CD14-positive monocyte (primary cell): Measurements from ENCODE around the gene SHISA6. TPM values are rescaled to one million over a fixed set of nuclear protein-coding genes. Genes with fewer than 3 reads are reported as not detected.

Experiments used
- DNase-seq, 3 donors: peaks; one replicate each; pipeline ENCODE4 v3.0.0-alpha.2; 2011 to 2022
- H2AFZ ChIP-seq: 2 replicates; pipeline ENCODE4 v1.6.0; 2012; ENCODE audit warnings: mild to moderate bottlenecking, low read depth, low read length, inconsistent platforms; ENCODE audit not compliant: insufficient read depth, poor library complexity, severe bottlenecking
- H3K27ac ChIP-seq, 2 donors: 1 replicate in 1 of 2; 2 replicates in 1 of 2; pipeline ENCODE4 v1.5.1; 2012 to 2013; ENCODE audit warnings: low read length in 2 of 2, control low read depth in 1 of 2, inconsistent platforms in 1 of 2, low read depth in 1 of 2, mild to moderate bottlenecking in 1 of 2
- H3K27me3 ChIP-seq, 2 donors: one replicate each; pipeline versions ENCODE4 v1.6.0 to v1.6.1; 2011 to 2013; ENCODE audit warnings: low read length in 2 of 2; ENCODE audit not compliant: control insufficient read depth in 2 of 2, insufficient read depth in 2 of 2
- H3K36me3 ChIP-seq, 2 donors: replicated peaks in 1 of 2; 1 replicate in 1 of 2; 2 replicates in 1 of 2; pipeline versions ENCODE4 v1.5.1 to v1.6.1; 2012 to 2013; ENCODE audit warnings: low read length in 2 of 2, control low read depth in 1 of 2, inconsistent platforms in 1 of 2, mild to moderate bottlenecking in 1 of 2; ENCODE audit not compliant: insufficient read depth in 2 of 2, control insufficient read depth in 1 of 2
- H3K4me1 ChIP-seq, 2 donors: 1 replicate in 1 of 2; 2 replicates in 1 of 2; pipeline versions ENCODE4 v1.5.1 to v1.6.1; 2012 to 2013; ENCODE audit warnings: low read length in 2 of 2, control low read depth in 1 of 2, inconsistent platforms in 1 of 2, mild to moderate bottlenecking in 1 of 2, moderate library complexity in 1 of 2; ENCODE audit not compliant: insufficient read depth in 2 of 2, control insufficient read depth in 1 of 2
- H3K4me2 ChIP-seq: replicated peaks from 2 replicates; pipeline ENCODE3; 2012; ENCODE audit warnings: low read length, moderate library complexity, mild to moderate bottlenecking; ENCODE audit not compliant: poor library complexity, severe bottlenecking; ENCODE audit errors: extremely low read depth
- H3K4me3 ChIP-seq, 3 experiments: fragments of 200-600 bp in 1 of 3; sonication (generic) in 1 of 3; replicated peaks in 1 of 3; 1 replicate in 2 of 3; 2 replicates in 1 of 3; pipeline ENCODE4 v1.5.1; 2011 to 2013; ENCODE audit warnings: low read length in 3 of 3, mild to moderate bottlenecking in 3 of 3, control low read depth in 2 of 3, low read depth in 2 of 3, inconsistent platforms in 1 of 3, moderate library complexity in 1 of 3
- H3K79me2 ChIP-seq: 2 replicates; pipeline ENCODE4 v1.6.0; 2012; ENCODE audit warnings: mild to moderate bottlenecking, control low read depth, inconsistent platforms, low read length, moderate library complexity; ENCODE audit not compliant: insufficient read depth
- H3K9ac ChIP-seq: 2 replicates; pipeline ENCODE4 v1.6.0; 2017; ENCODE audit warnings: low read length, mild to moderate bottlenecking; ENCODE audit not compliant: insufficient read depth, poor library complexity, severe bottlenecking
- H3K9me3 ChIP-seq, 2 donors: replicated peaks in 1 of 2; 1 replicate in 1 of 2; 2 replicates in 1 of 2; pipeline versions ENCODE4 v1.5.1 to v1.6.1; 2012 to 2013; ENCODE audit warnings: low read length in 2 of 2, control low read depth in 1 of 2; ENCODE audit not compliant: control insufficient read depth in 1 of 2, insufficient read depth in 1 of 2
- H4K20me1 ChIP-seq: 2 replicates; pipeline ENCODE4 v1.6.0; 2012; ENCODE audit warnings: mild to moderate bottlenecking, low read length, control low read depth, moderate library complexity; ENCODE audit not compliant: insufficient read depth
- H3K27ac Mint-ChIP-seq, 7 donors: one replicate each; pipeline ENCODE4 v1.8.0; 2020; ENCODE audit warnings: mild to moderate bottlenecking in 7 of 7, mixed read lengths in 7 of 7, moderate library complexity in 6 of 7, inconsistent platforms in 2 of 7
- H3K27me3 Mint-ChIP-seq, 3 donors: one replicate each; pipeline ENCODE4 v1.8.0; 2021 to 2022; ENCODE audit warnings: low read depth in 3 of 3, mild to moderate bottlenecking in 3 of 3, mixed read lengths in 3 of 3, moderate library complexity in 3 of 3, inconsistent platforms in 1 of 3
- H3K36me3 Mint-ChIP-seq, 2 donors: one replicate each; pipeline ENCODE4 v1.8.0; 2020; ENCODE audit warnings: mixed read lengths in 2 of 2, inconsistent platforms in 1 of 2, mild to moderate bottlenecking in 1 of 2
- H3K4me1 Mint-ChIP-seq: one replicate; pipeline ENCODE4 v1.8.0; 2020; ENCODE audit warnings: mild to moderate bottlenecking, mixed read lengths
- H3K4me3 Mint-ChIP-seq, 2 donors: one replicate each; pipeline ENCODE4 v1.8.0; 2020; ENCODE audit warnings: mild to moderate bottlenecking in 2 of 2, mixed read lengths in 2 of 2, moderate library complexity in 1 of 2
- H3K9me3 Mint-ChIP-seq, 7 donors: one replicate each; pipeline ENCODE4 v1.8.0; 2020 to 2022; ENCODE audit warnings: mixed read lengths in 7 of 7, mild to moderate bottlenecking in 6 of 7, moderate library complexity in 6 of 7, inconsistent platforms in 2 of 7
- CTCF ChIP-seq: fragments of 200-600 bp; IDR thresholded peaks from one replicate; pipeline ENCODE4 v1.8.0; 2022; ENCODE audit warnings: antibody characterized with exemption, mild to moderate bottlenecking
- WGBS: methylation state at CpG from one replicate; pipeline ENCODE4 v1.1.5; 2013; ENCODE audit warnings: missing lambda C conversion rate; ENCODE audit not compliant: insufficient coverage; 5-methylcytosine and 5-hydroxymethylcytosine counted together
- intact Hi-C, 2 donors: fragments of 100-400 bp; cut with micrococcal nuclease; formaldehyde crosslinking; loops; one replicate each; pipeline versions ENCODE4 v1.15.0 to v1.15.1; 2023
- polyA plus RNA-seq, 3 donors: library from polyadenylated mRNA; depleted of rRNA in 1 of 3; unstranded in 2 of 3; stranded (reverse) in 1 of 3; fragments of 300-500 nt in 2 of 3; fragments of >200 nt in 1 of 3; fragmentation: Illumina TruSeq in 2 of 3; gene quantifications; 1 replicate in 2 of 3; 2 replicates in 1 of 3; pipeline ENCODE4 v1.2.3, GENCODE V29; 2012 to 2021

Gene SHISA6
- polyA plus RNA-seq, 3 donors: not detected

- H3K9me3 Mint-ChIP-seq: peaks cover 6 to 22% (median 18%) of the 10 kb centered on the region in 7 donors
- Histone ChIP-seq H2AFZ (no peak within 1 kb of the TSS), H3K27me3 (peaks cover 19 to 26% of the 10 kb centered on the region in 2 donors), H3K4me1 (no peaks in the 10 kb centered on the region), H3K79me2 (no peaks in the 10 kb centered on the region), H3K4me2 (no peak within 1 kb of the TSS), H3K4me3 (no peak within 1 kb of the TSS), H4K20me1 (no peaks in the 10 kb centered on the region), H3K9me3 (peaks cover 3 to 16% of the 10 kb centered on the region in 2 donors), H3K9ac (no peak within 1 kb of the TSS), H3K27ac (no peak within 1 kb of the TSS), H3K36me3 (no peaks in the 10 kb centered on the region)
- H3K36me3 Mint-ChIP-seq: no peaks in the 10 kb centered on the region
- no peak for DNase-seq
- WGBS: 3% methylated on average over 66 of the region's 84 CpGs
- no peak within 1 kb of the TSS for H3K27ac Mint-ChIP-seq
- no peak for TF ChIP-seq CTCF
- H3K4me1 Mint-ChIP-seq: no peaks in the 10 kb centered on the region
- intact Hi-C loops: no loop called here
- H3K27me3 Mint-ChIP-seq: peaks cover 23 to 31% (median 24%) of the 10 kb centered on the region in 3 donors
- H3K4me3 Mint-ChIP-seq: peak within 1 kb of the TSS; percentile 32 to 77
These were observed 357.5 kb downstream of the SHISA6 start, which contains the start of gene DNAH9 for GRCh38 chr17:11598274-11599221. Gene DNAH9, plus strand, starts transcription at chr17:11598470. Its CDS starts 29 bp downstream, at chr17:11598499.

- no peak for DNase-seq
- H3K4me1 ChIP-seq: no peaks in the 10 kb centered on the region
- H2AFZ ChIP-seq: no peak overlapping the region
- H3K4me2 ChIP-seq: no peak overlapping the region
- TF ChIP-seq CTCF: no peak
- no peak overlapping the region for H3K4me3 ChIP-seq
- no peak overlapping the region for H3K9ac ChIP-seq
- no peaks in the 10 kb centered on the region for H3K36me3 ChIP-seq
- Mint-ChIP-seq H3K36me3 (no peaks in the 10 kb centered on the region), H3K27me3 (peaks cover 23 to 30% (median 24%) of the 10 kb centered on the region in 3 donors), H3K9me3 (peaks cover 6 to 18% (median 13%) of the 10 kb centered on the region in 7 donors), H3K4me3 (no peak overlapping the region), H3K27ac (no peak overlapping the region), H3K4me1 (no peaks in the 10 kb centered on the region)
- peaks cover 8 to 16% of the 10 kb centered on the region in 2 donors for H3K9me3 ChIP-seq
- WGBS: no CpG with 5 or more reads among the region's 5 CpGs
- peaks cover 19 to 26% of the 10 kb centered on the region in 2 donors for H3K27me3 ChIP-seq
- intact Hi-C loops: no loop called here
- H3K27ac ChIP-seq: no peak overlapping the region
- no peaks in the 10 kb centered on the region for H4K20me1 ChIP-seq
- H3K79me2 ChIP-seq: no peaks in the 10 kb centered on the region
These were observed 360.6 kb downstream of the SHISA6 start for GRCh38 chr17:11601661-11602060.
